Body of pancreas (tissue), 4 donors: Measurements from ENCODE around the gene PCDH17.

ENCODE experiments used
- POLR2A ChIP-seq, 3 donors: fragments of 450-650 bp; IDR thresholded peaks; one replicate each; pipeline ENCODE4 v1.6.1; 2016; ENCODE audit warnings: antibody characterized with exemption in 3 of 3, mild to moderate bottlenecking in 2 of 3
- TF ChIP-seq, protein P1 (sequence below), 7 experiments: fragments of 450-650 bp in 4 of 7; fragments of 200-600 bp in 3 of 7; sonication (generic) in 3 of 7; IDR thresholded peaks; one replicate each; pipeline ENCODE4 v1.5.1; 2016 to 2019; ENCODE audit warnings: antibody characterized with exemption in 7 of 7

DNA sequence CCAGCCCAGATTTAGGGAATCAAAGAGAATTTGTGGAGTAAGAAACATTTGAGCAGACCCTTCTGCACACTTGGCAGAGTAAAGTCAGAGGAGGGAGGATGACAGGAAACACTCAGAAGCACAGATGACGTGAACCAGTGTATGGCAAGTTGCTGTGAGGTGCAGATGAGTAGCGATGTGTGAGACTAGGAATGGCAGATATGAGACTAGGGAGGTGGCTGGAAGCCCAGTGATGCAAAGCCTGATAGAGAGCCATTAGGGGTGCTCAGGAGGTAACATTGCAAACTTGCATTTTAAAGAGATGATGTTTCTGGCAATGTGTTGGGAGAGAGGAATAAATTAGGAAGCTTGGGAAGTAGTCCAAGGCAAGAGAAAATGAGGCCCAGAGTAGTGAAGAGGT, 44.0 kb downstream of the PCDH17 start:
- TF ChIP-seq, protein P1, sequence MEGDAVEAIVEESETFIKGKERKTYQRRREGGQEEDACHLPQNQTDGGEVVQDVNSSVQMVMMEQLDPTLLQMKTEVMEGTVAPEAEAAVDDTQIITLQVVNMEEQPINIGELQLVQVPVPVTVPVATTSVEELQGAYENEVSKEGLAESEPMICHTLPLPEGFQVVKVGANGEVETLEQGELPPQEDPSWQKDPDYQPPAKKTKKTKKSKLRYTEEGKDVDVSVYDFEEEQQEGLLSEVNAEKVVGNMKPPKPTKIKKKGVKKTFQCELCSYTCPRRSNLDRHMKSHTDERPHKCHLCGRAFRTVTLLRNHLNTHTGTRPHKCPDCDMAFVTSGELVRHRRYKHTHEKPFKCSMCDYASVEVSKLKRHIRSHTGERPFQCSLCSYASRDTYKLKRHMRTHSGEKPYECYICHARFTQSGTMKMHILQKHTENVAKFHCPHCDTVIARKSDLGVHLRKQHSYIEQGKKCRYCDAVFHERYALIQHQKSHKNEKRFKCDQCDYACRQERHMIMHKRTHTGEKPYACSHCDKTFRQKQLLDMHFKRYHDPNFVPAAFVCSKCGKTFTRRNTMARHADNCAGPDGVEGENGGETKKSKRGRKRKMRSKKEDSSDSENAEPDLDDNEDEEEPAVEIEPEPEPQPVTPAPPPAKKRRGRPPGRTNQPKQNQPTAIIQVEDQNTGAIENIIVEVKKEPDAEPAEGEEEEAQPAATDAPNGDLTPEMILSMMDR (IDR thresholded peaks at IDR 0.05), result no peak
- no peak for TF ChIP-seq POLR2A (IDR thresholded peaks at IDR 0.05)
